H1 (cell line): ENCODE data around the gene PTPRO. TPM values are rescaled to one million over a fixed set of nuclear protein-coding genes. Genes with fewer than 3 reads are reported as not detected.

Source experiments
- CTCF ChIA-PET: fragments of 300-600 bp; sonication (Branson Sonifier 250); formaldehyde crosslinking; loops from one replicate; lab custom pipeline; 2021; ENCODE audit not compliant: partially characterized antibody; lab: Charles Lee
- POLR2A ChIA-PET: fragments of 300-600 bp; sonication (Branson Sonifier 250); formaldehyde crosslinking; loops from one replicate; lab custom pipeline; 2021; ENCODE audit warnings: inconsistent platforms; ENCODE audit not compliant: partially characterized antibody; lab: Charles Lee
- DNase-seq, 2 experiments: peaks; one replicate each; pipeline versions ENCODE4 v3.0.0 to v3.0.0-alpha.2; 2010 to 2022; ENCODE audit warnings: low spot score in 2 of 2, low read depth in 1 of 2, mixed read lengths in 1 of 2
- FAIRE-seq: peaks from 2 replicates; lab custom pipeline; 2011; peaks lifted over from hg19 to GRCh38; lab: Jason Lieb, UNC
- H2AFZ ChIP-seq: 2 replicates; pipeline ENCODE4 v1.8.1; 2012; ENCODE audit warnings: low read length, inconsistent platforms
- H2AK5ac ChIP-seq: 2 replicates; pipeline ENCODE4 v1.6.1; 2013; ENCODE audit warnings: low read depth, low read length
- H2BK120ac ChIP-seq: replicated peaks from 2 replicates; pipeline ENCODE3; 2013; ENCODE audit warnings: low read depth, low read length, inconsistent platforms
- H2BK12ac ChIP-seq: 2 replicates; pipeline ENCODE4 v1.6.1; 2013; ENCODE audit warnings: low read depth, low read length
- H2BK15ac ChIP-seq: 2 replicates; pipeline ENCODE4 v1.6.1; 2013; ENCODE audit warnings: low read length
- H2BK20ac ChIP-seq: 2 replicates; pipeline ENCODE4 v1.6.1; 2013; ENCODE audit warnings: low read length
- H2BK5ac ChIP-seq: 2 replicates; pipeline ENCODE4 v1.6.1; 2013; ENCODE audit warnings: low read depth, low read length
- H3K14ac ChIP-seq: 2 replicates; pipeline ENCODE4 v1.6.1; 2013; ENCODE audit warnings: inconsistent platforms; ENCODE audit not compliant: insufficient read length
- H3K18ac ChIP-seq: 2 replicates; pipeline ENCODE4 v1.6.1; 2013; ENCODE audit warnings: low read length; ENCODE audit errors: extremely low read depth
- H3K23ac ChIP-seq: 2 replicates; pipeline ENCODE4 v1.6.1; 2013; ENCODE audit warnings: inconsistent platforms; ENCODE audit not compliant: insufficient read length
- H3K23me2 ChIP-seq: 2 replicates; pipeline ENCODE4 v1.6.1; 2013; ENCODE audit warnings: low read depth, low read length
- H3K27ac ChIP-seq: 2 replicates; pipeline ENCODE4 v1.6.1; 2011; ENCODE audit warnings: low read depth, low read length, inconsistent platforms
- H3K27me3 ChIP-seq, 4 experiments: replicated peaks in 1 of 4; 1 replicate in 1 of 4; 2 replicates in 3 of 4; pipeline versions ENCODE4 v1.6.1 to v1.8.1; 2011 to 2013; ENCODE audit warnings: low read length in 3 of 4, mild to moderate bottlenecking in 3 of 4, inconsistent platforms in 2 of 4, mixed read lengths in 2 of 4, moderate library complexity in 1 of 4; ENCODE audit not compliant: control insufficient read depth in 3 of 4, insufficient read depth in 3 of 4; ENCODE audit errors: extremely low read depth in 1 of 4
- H3K36me3 ChIP-seq, 4 experiments: 2 replicates each; pipeline versions ENCODE4 v1.6.1 to v1.8.1; 2011 to 2013; ENCODE audit warnings: mild to moderate bottlenecking in 4 of 4, low read length in 3 of 4, moderate library complexity in 2 of 4, control low read depth in 1 of 4, inconsistent platforms in 1 of 4; ENCODE audit not compliant: insufficient read depth in 4 of 4, control insufficient read depth in 2 of 4
- H3K4ac ChIP-seq: replicated peaks from 2 replicates; pipeline ENCODE3; 2013; ENCODE audit warnings: low read length, low read depth, mixed read lengths, inconsistent platforms; ENCODE audit not compliant: insufficient read length
- H3K4me1 ChIP-seq, 4 experiments: replicated peaks in 1 of 4; 1 replicate in 1 of 4; 2 replicates in 3 of 4; pipeline versions ENCODE4 v1.6.1 to v1.8.1; 2011 to 2013; ENCODE audit warnings: low read length in 3 of 4, inconsistent platforms in 2 of 4, mixed read lengths in 1 of 4; ENCODE audit not compliant: insufficient read depth in 4 of 4, control insufficient read depth in 3 of 4
- H3K4me2 ChIP-seq, 2 experiments: 2 replicates each; pipeline versions ENCODE4 v1.6.1 to v1.8.1; 2011 to 2013; ENCODE audit warnings: low read depth in 2 of 2, low read length in 2 of 2, control low read depth in 1 of 2, inconsistent platforms in 1 of 2, mild to moderate bottlenecking in 1 of 2; ENCODE audit not compliant: insufficient read depth in 1 of 2
- H3K4me3 ChIP-seq, 4 experiments: fragments of 200-600, 300-600 bp in 1 of 4; sonication (generic), shearing (Covaris generic), sonication (Bioruptor Twin) in 1 of 4; 2 replicates each; pipeline versions ENCODE4 v1.5.1 to v1.8.1; 2011 to 2016; ENCODE audit warnings: low read length in 4 of 4, low read depth in 3 of 4, control low read depth in 2 of 4, inconsistent platforms in 2 of 4, mild to moderate bottlenecking in 2 of 4, mixed read lengths in 1 of 4, moderate library complexity in 1 of 4; ENCODE audit not compliant: insufficient read depth in 2 of 4; ENCODE audit errors: extremely low read depth in 1 of 4
- H3K56ac ChIP-seq: replicated peaks from 2 replicates; pipeline ENCODE3; 2013; ENCODE audit warnings: low read depth, mild to moderate bottlenecking, mixed read lengths, low read length, inconsistent platforms; ENCODE audit not compliant: insufficient read length
- H3K79me1 ChIP-seq: 2 replicates; pipeline ENCODE4 v1.6.1; 2013; ENCODE audit warnings: low read depth, low read length, control low read depth
- H3K79me2 ChIP-seq, 2 experiments: 2 replicates each; pipeline versions ENCODE4 v1.6.1 to v1.8.1; 2012 to 2013; ENCODE audit warnings: low read length in 2 of 2, mild to moderate bottlenecking in 2 of 2, inconsistent platforms in 1 of 2; ENCODE audit not compliant: insufficient read depth in 2 of 2, control insufficient read depth in 1 of 2
- H3K9ac ChIP-seq, 4 experiments: replicated peaks in 1 of 4; 1 replicate in 1 of 4; 2 replicates in 3 of 4; pipeline versions ENCODE4 v1.6.1 to v1.8.1; 2011 to 2013; ENCODE audit warnings: low read depth in 3 of 4, low read length in 3 of 4, control low read depth in 2 of 4, mild to moderate bottlenecking in 2 of 4, moderate library complexity in 2 of 4, inconsistent platforms in 1 of 4; ENCODE audit errors: extremely low read depth in 1 of 4
- H3K9me3 ChIP-seq, 2 experiments: 2 replicates each; pipeline versions ENCODE4 v1.6.1 to v1.8.1; 2012 to 2013; ENCODE audit warnings: mild to moderate bottlenecking in 2 of 2, moderate library complexity in 2 of 2, control low read depth in 1 of 2, inconsistent platforms in 1 of 2, low read depth in 1 of 2, low read length in 1 of 2, mixed read lengths in 1 of 2; ENCODE audit not compliant: insufficient read depth in 2 of 2
- H4K20me1 ChIP-seq, 2 experiments: replicated peaks in 1 of 2; 2 replicates each; pipeline versions ENCODE3 to v1.8.1; 2011 to 2013; ENCODE audit warnings: inconsistent platforms in 2 of 2, low read length in 2 of 2, mild to moderate bottlenecking in 1 of 2; ENCODE audit not compliant: insufficient read depth in 2 of 2, control insufficient read depth in 1 of 2
- H4K5ac ChIP-seq: 2 replicates; pipeline ENCODE4 v1.6.1; 2013; ENCODE audit warnings: low read length, low read depth, mixed read lengths, inconsistent platforms; ENCODE audit not compliant: insufficient read length
- H4K8ac ChIP-seq: 2 replicates; pipeline ENCODE4 v1.8.0; 2013; ENCODE audit warnings: mild to moderate bottlenecking, moderate library complexity, low read length, inconsistent platforms; ENCODE audit not compliant: insufficient read depth; ENCODE audit errors: extremely low read depth
- H4K91ac ChIP-seq: replicated peaks from 2 replicates; pipeline ENCODE3; 2013; ENCODE audit warnings: low read length, mixed read lengths, inconsistent platforms; ENCODE audit not compliant: insufficient read length
- GABPA ChIP-seq: IDR thresholded peaks from 2 replicates; pipeline ENCODE4 v1.6.1; 2011; ENCODE audit warnings: mild to moderate bottlenecking, low read length, moderate library complexity, borderline replicate concordance; ENCODE audit not compliant: insufficient read depth
- HDAC2 ChIP-seq, 2 experiments: fragments of 300-600 bp in 1 of 2; sonication (generic) in 1 of 2; IDR thresholded peaks; 2 replicates each; pipeline ENCODE4 v1.6.1; 2011 to 2012; ENCODE audit warnings: low read depth in 2 of 2, low read length in 2 of 2, mild to moderate bottlenecking in 2 of 2, moderate library complexity in 2 of 2, borderline replicate concordance in 1 of 2, inconsistent platforms in 1 of 2
- WGBS, 2 experiments: shearing (Covaris generic) in 1 of 2; methylation state at CpG; one replicate each; pipeline versions ENCODE4 v1.1.6 to v1.1.7; 2013 to 2015; ENCODE audit warnings: low lambda C conversion rate in 2 of 2, mixed read lengths in 2 of 2, inconsistent platforms in 1 of 2, low coverage in 1 of 2, missing lambda C conversion rate in 1 of 2; ENCODE audit not compliant: insufficient replicate concordance in 2 of 2, insufficient coverage in 1 of 2, insufficient read length in 1 of 2; ENCODE audit errors: extremely low coverage in 1 of 2, missing lambda C conversion rate in 1 of 2; 5-methylcytosine and 5-hydroxymethylcytosine counted together
- polyA plus RNA-seq, 7 experiments: library from polyadenylated mRNA; depleted of rRNA in 3 of 7; stranded (reverse) in 5 of 7; unstranded in 2 of 7; fragments of >200 nt in 5 of 7; fragments of 200-250 nt in 2 of 7; gene quantifications; 1 replicate in 5 of 7; 2 replicates in 1 of 7; 4 replicates in 1 of 7; pipeline versions ENCODE4 v1.2.1 to v1.2.3, GENCODE V29; 2011 to 2013; ENCODE audit warnings: missing spikeins in 2 of 7, mixed read lengths in 2 of 7
- total RNA-seq: library from RNA; stranded (reverse); fragmentation: NEBNext Ultra II Directional; extraction: Animal tissue kit (Norgen Biotek cat#: 25700); gene quantifications from 2 replicates; pipeline ENCODE4 v1.2.1, GENCODE V29; 2021

The PTPRO gene
- total and polyA plus RNA-seq, 2 of the 8 experiments (the other 6 are each of a cell fraction or from before 2014, with no cell fraction given) = 0.73 to 1.7 TPM

DNA sequence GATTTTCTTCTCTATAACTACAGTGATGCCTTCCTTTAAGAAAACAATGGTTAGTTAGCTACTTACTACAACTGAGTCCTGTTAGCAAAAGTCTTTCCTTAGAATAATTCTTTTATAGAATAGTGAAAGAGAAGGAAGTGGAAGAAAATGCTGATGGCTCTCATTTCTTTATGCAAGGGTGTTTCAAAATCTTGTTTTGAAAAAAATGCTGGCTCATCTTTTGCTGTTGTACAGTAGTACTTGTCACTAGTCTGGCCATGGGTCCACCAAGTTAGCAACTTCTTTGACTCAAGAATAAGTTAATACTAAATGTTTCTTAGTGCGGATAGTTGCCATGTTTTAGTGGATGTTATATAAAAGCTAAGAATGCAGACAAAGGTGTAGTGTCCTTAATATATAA, 225.4 kb downstream of the PTPRO start:
- Histone ChIP-seq H3K27ac (no peak overlapping the region), H3K36me3 (no peaks in the 10 kb centered on the region), H3K23me2 (no peaks in the 10 kb centered on the region), H4K20me1 (no peaks in the 10 kb centered on the region), H3K14ac (no peak overlapping the region), H3K79me1 (no peaks in the 10 kb centered on the region), H3K4ac (no peak overlapping the region), H3K9me3 (no peaks in the 10 kb centered on the region), H3K27me3 (no peaks in the 10 kb centered on the region), H3K4me2 (no peak overlapping the region), H2BK20ac (no peak overlapping the region), H3K56ac (no peak overlapping the region), H3K23ac (no peak overlapping the region), H2AK5ac (no peak overlapping the region), H3K18ac (no peak overlapping the region), H2AFZ (no peak overlapping the region), H2BK5ac (no peak overlapping the region), H3K4me3 (no peak overlapping the region), H2BK120ac (no peak overlapping the region), H4K8ac (no peak overlapping the region), H4K5ac (no peak overlapping the region), H3K9ac (no peak overlapping the region), H4K91ac (no peak overlapping the region), H3K79me2 (no peaks in the 10 kb centered on the region), H2BK12ac (no peak overlapping the region), H3K4me1 (no peaks in the 10 kb centered on the region), H2BK15ac (no peak overlapping the region)
- FAIRE-seq (no peak), DNase-seq (no peak)
- CTCF ChIA-PET = interaction anchor here (0.7 to 5.8 kb wide), 6 partner anchors 15 to 309 kb away, joined by 3 to 26 read pairs (median 4); no protein-coding TSS in a partner anchor
- 95% methylated on average over 1 of the region's 1 CpG; no CpG with 5 or more reads in 1 of the 2 experiments for WGBS, 2 experiments
- POLR2A ChIA-PET = no interaction called here
- TF ChIP-seq GABPA (no peak), HDAC2 (IDR thresholded peaks at IDR 0.05; ENCODE audit: borderline replicate concordance in 1 of 2, low read depth in 2 of 2, low read length in 2 of 2) (no peak)
